Endometrium (tissue), 2 donors: ENCODE measurements around the gene ZNF554.

Source experiments
- FAIRE-seq: peaks from 2 replicates; lab custom pipeline; 2012; peaks lifted over from hg19 to GRCh38; lab: Jason Lieb, UNC
- donor health status: control.
- donor health status: control.

Gene ZNF554

GRCh38 chr19:2819540-2820111, at the start of gene ZNF554:
Gene ZNF554, plus strand, starts transcription at chr19:2819868. Its CDS starts 204 bp downstream, at chr19:2820072.
- FAIRE-seq: no peak

GRCh38 chr19:2770055-2771013, 49.3 kb upstream of the ZNF554 start:
- FAIRE-seq: no peak

- no peak for FAIRE-seq
These were observed 47.6 kb upstream of the ZNF554 start for GRCh38 chr19:2771786-2772674.

GRCh38 chr19:2774083-2774679, 45.5 kb upstream of the ZNF554 start:
- FAIRE-seq: no peak

GRCh38 chr19:2774953-2775555, 44.6 kb upstream of the ZNF554 start:
- FAIRE-seq: no peak

GRCh38 chr19:2775556-2776430, 43.9 kb upstream of the ZNF554 start:
- no peak for FAIRE-seq

GRCh38 chr19:2777952-2778683, 41.5 kb upstream of the ZNF554 start:
- FAIRE-seq: no peak

GRCh38 chr19:2779121-2779740, 40.4 kb upstream of the ZNF554 start:
- no peak for FAIRE-seq

- FAIRE-seq: no peak
These were observed 39.4 kb upstream of the ZNF554 start for GRCh38 chr19:2780284-2780683.

GRCh38 chr19:2782329-2782935, 37.2 kb upstream of the ZNF554 start:
- no peak for FAIRE-seq

GRCh38 chr19:2782936-2783780, 36.5 kb upstream of the ZNF554 start, which contains the start of gene SGTA:
Gene SGTA, minus strand, starts transcription at chr19:2783273. Its CDS starts 14,205 bp downstream, at chr19:2769068.
- peak; percentile 95 for FAIRE-seq

GRCh38 chr19:2783781-2784145, 35.9 kb upstream of the ZNF554 start:
- no peak for FAIRE-seq

- peak; percentile 84 for FAIRE-seq
These were observed 34.2 kb upstream of the ZNF554 start, which contains the start of gene THOP1 for GRCh38 chr19:2785244-2785997. Gene THOP1, plus strand, starts transcription at chr19:2785503. Its CDS starts 160 bp downstream, at chr19:2785663.

GRCh38 chr19:2787115-2787514, 32.6 kb upstream of the ZNF554 start:
- no peak for FAIRE-seq

- no peak for FAIRE-seq
These were observed 31.4 kb upstream of the ZNF554 start for GRCh38 chr19:2788237-2788636.

- no peak for FAIRE-seq
These were observed 29.5 kb upstream of the ZNF554 start for GRCh38 chr19:2790194-2790556.
